ENCODE measurements around the gene P3H3. TPM values are rescaled to one million over a fixed set of nuclear protein-coding genes. Genes with fewer than 3 reads are reported as not detected.

The P3H3 gene
- total and polyA plus RNA-seq, 10 donors, result 4.2 to 11.7 (median 6.2) TPM

DNA sequence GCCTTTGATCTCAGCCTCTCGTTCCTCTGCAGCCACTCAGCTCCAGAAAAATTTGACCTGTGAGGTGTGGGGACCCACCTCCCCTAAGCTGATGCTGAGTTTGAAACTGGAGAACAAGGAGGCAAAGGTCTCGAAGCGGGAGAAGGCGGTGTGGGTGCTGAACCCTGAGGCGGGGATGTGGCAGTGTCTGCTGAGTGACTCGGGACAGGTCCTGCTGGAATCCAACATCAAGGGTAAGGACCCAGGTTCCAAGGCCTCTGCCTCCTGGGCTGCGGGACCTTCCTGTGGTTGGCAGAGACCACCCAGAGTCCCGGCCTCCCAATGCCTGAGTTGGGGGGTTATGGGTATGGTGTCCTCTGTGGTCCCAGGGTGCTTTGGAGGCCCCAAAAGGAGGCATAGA lies 11.1 kb upstream of the P3H3 start:
- H3K36me3 ChIP-seq, result peaks cover 0 to 55% (median 3%) of the 10 kb centered on the region in 6 donors
- TF ChIP-seq POLR2A (IDR thresholded peaks at IDR 0.05) (no peak), POLR2AphosphoS5 (IDR thresholded peaks at IDR 0.05) (no peak)
- TF ChIP-seq, protein P1, sequence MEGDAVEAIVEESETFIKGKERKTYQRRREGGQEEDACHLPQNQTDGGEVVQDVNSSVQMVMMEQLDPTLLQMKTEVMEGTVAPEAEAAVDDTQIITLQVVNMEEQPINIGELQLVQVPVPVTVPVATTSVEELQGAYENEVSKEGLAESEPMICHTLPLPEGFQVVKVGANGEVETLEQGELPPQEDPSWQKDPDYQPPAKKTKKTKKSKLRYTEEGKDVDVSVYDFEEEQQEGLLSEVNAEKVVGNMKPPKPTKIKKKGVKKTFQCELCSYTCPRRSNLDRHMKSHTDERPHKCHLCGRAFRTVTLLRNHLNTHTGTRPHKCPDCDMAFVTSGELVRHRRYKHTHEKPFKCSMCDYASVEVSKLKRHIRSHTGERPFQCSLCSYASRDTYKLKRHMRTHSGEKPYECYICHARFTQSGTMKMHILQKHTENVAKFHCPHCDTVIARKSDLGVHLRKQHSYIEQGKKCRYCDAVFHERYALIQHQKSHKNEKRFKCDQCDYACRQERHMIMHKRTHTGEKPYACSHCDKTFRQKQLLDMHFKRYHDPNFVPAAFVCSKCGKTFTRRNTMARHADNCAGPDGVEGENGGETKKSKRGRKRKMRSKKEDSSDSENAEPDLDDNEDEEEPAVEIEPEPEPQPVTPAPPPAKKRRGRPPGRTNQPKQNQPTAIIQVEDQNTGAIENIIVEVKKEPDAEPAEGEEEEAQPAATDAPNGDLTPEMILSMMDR (IDR thresholded peaks at IDR 0.05 in 8 of 11, conservative IDR thresholded peaks at IDR 0.05 in 3 of 11), result no peak
- H3K27ac ChIP-seq, result no peak overlapping the region
- H3K27me3 ChIP-seq (replicated peaks in 1 of 7), result peaks cover 0 to 35% (median 6%) of the 10 kb centered on the region in 7 donors
- no peak overlapping the region for H3K4me3 ChIP-seq
- intact Hi-C loops (cut with DNase I; ENCODE audit: low total_unique reads), result no loop called here
- peaks cover 8 to 40% (median 21%) of the 10 kb centered on the region in 6 donors for H3K4me1 ChIP-seq
- H3K9me3 ChIP-seq, result no peaks in the 10 kb centered on the region
- 92 to 96% (median 94%) methylated on average over 8 of the region's 8 CpGs for WGBS, 5 donors
- DNase-seq, result no peak

DNA sequence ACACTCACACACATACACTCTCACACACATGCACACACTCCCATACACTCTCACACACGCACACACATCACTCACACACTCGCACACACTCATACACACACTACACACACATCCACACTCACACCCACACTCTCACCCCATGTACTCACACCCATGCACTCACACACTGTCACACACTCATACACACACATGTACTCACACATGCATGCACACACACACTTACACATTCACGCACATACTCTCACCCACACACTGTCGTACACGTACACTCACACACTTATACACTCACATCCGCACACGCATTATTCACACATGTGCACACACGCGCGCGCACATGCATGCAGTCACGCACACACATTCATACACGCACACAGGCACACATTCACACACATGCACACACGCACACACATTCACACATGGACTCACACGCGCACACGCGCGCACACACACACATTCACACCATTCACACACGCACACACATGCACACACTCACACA lies 10.5 kb upstream of the P3H3 start:
- no peak overlapping the region for H3K4me3 ChIP-seq
- peaks cover 0 to 55% (median 3%) of the 10 kb centered on the region in 6 donors for H3K36me3 ChIP-seq
- TF ChIP-seq POLR2AphosphoS5 (IDR thresholded peaks at IDR 0.05) (no peak), POLR2A (IDR thresholded peaks at IDR 0.05) (no peak)
- TF ChIP-seq, protein P1 (IDR thresholded peaks at IDR 0.05 in 8 of 11, conservative IDR thresholded peaks at IDR 0.05 in 3 of 11), result no peak
- H3K27me3 ChIP-seq (replicated peaks in 1 of 7), result peaks cover 0 to 41% (median 9%) of the 10 kb centered on the region in 7 donors
- 81 to 96% (median 93%) methylated on average over 20 of the region's 20 CpGs for WGBS, 5 donors
- intact Hi-C loops (cut with DNase I; ENCODE audit: low total_unique reads), result no loop called here
- H3K9me3 ChIP-seq, result no peaks in the 10 kb centered on the region
- H3K4me1 ChIP-seq, result peaks cover 4 to 39% (median 20%) of the 10 kb centered on the region in 6 donors
- DNase-seq, result no peak
- H3K27ac ChIP-seq, result no peak overlapping the region

DNA sequence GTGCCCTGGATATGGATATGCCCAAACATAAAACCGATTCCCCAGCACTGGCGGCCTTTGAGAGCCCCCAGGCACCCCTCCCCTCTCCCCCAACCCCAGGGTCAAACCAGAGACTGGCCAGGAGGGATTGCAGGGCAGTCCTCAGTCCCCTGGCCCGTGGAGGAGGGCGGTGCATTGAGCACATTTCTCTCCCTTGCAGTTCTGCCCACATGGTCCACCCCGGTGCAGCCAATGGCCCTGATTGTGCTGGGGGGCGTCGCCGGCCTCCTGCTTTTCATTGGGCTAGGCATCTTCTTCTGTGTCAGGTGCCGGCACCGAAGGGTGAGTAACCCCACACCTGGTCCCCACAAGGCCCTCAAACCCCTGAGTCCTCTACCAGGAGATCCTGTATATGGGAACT lies 10.0 kb upstream of the P3H3 start:
- intact Hi-C loops (cut with DNase I; ENCODE audit: low total_unique reads), result no loop called here
- DNase-seq, result no peak
- Histone ChIP-seq H3K4me3 (no peak overlapping the region), H3K27ac (no peak overlapping the region), H3K9me3 (no peaks in the 10 kb centered on the region), H3K27me3 (replicated peaks in 1 of 7) (peaks cover 0 to 46% (median 13%) of the 10 kb centered on the region in 7 donors), H3K4me1 (peaks cover 0 to 34% (median 15%) of the 10 kb centered on the region in 6 donors), H3K36me3 (peaks cover 0 to 55% (median 3%) of the 10 kb centered on the region in 6 donors)
- TF ChIP-seq POLR2A (IDR thresholded peaks at IDR 0.05) (no peak), POLR2AphosphoS5 (IDR thresholded peaks at IDR 0.05) (no peak)
- TF ChIP-seq, protein P1 (IDR thresholded peaks at IDR 0.05 in 8 of 11, conservative IDR thresholded peaks at IDR 0.05 in 3 of 11), result no peak
- WGBS, 5 donors, result 77 to 92% (median 91%) methylated on average over 5 to 10 of the region's 10 CpGs

DNA sequence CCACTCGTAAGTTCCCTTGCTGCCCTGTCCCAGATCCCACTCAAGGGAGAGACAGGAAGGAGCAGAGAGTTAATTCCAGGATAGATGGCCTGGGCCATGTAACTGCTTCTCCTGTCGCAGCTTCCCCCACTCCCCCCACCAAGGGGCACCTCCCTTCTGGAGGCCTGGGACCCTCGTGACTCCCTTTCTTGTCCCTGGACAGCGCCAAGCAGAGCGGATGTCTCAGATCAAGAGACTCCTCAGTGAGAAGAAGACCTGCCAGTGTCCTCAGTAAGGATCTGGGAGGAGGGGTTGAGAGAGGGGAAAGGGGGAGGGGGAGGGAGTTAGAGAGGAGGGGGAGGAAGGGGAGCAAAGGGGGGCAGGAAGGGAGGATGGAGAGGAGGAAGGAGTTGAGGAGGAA lies 9.6 kb upstream of the P3H3 start:
- peaks cover 0 to 55% (median 3%) of the 10 kb centered on the region in 6 donors for H3K36me3 ChIP-seq
- H3K27me3 ChIP-seq (replicated peaks in 1 of 7), result peaks cover 0 to 46% (median 14%) of the 10 kb centered on the region in 7 donors
- H3K9me3 ChIP-seq, result no peaks in the 10 kb centered on the region
- intact Hi-C loops (cut with DNase I; ENCODE audit: low total_unique reads), result no loop called here
- TF ChIP-seq POLR2A (IDR thresholded peaks at IDR 0.05) (no peak), POLR2AphosphoS5 (IDR thresholded peaks at IDR 0.05) (no peak)
- TF ChIP-seq, protein P1 (IDR thresholded peaks at IDR 0.05 in 8 of 11, conservative IDR thresholded peaks at IDR 0.05 in 3 of 11), result no peak
- no peak overlapping the region for H3K4me3 ChIP-seq
- 80 to 95% (median 89%) methylated on average over 4 to 5 of the region's 5 CpGs for WGBS, 5 donors
- no peak for DNase-seq
- no peak overlapping the region for H3K27ac ChIP-seq
- H3K4me1 ChIP-seq, result peaks cover 0 to 31% (median 15%) of the 10 kb centered on the region in 6 donors
